ENCODE results near the gene VTI1A. TPM values are rescaled to one million over a fixed set of nuclear protein-coding genes. Genes with fewer than 3 reads are reported as not detected.

Gene VTI1A
- total RNA-seq, 6 donors from 2014 or later: 29.5 to 247 (median 43.0) TPM

DNA sequence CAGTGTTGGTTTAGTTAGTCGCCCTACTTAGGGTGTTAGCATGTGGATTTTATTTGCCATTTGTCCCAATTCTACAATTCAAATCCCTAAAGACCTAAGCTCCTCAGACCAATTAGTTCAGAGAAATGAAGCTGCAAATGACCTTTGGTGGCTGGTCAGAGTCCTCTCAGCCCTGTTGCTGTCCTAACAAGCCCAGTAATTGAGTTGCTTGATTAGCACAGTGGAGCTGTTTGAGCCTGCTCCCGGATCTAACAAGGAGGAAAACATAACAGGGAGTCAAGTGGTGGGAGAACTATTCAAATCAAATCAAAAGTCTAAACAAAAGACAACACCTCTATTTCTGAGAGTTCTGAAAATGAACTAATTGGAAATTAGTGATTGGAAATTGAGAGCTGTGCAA lies 22.4 kb upstream of the VTI1A start:
- H3K9me3 ChIP-seq: no peaks in the 10 kb centered on the region
- ATAC-seq (ENCODE audit: low FRiP score in 2 of 2) (no peak), DNase-seq (no peak)
- 68 to 82% methylated on average over 2 of the region's 2 CpGs for whole genome bisulfite sequencing, 2 donors
- no peaks in the 10 kb centered on the region for H3K4me1 ChIP-seq
- no peaks in the 10 kb centered on the region for H3K27me3 ChIP-seq
- no peak overlapping the region for H3K4me3 ChIP-seq
- H3K27ac ChIP-seq: no peak overlapping the region
- H3K36me3 ChIP-seq: peaks cover 12 to 86% (median 57%) of the 10 kb centered on the region in 4 donors
- no peak for TF ChIP-seq EP300 (IDR thresholded peaks at IDR 0.05)
- TF ChIP-seq POLR2A (IDR thresholded peaks at IDR 0.05): no peak
- TF ChIP-seq, protein P1, sequence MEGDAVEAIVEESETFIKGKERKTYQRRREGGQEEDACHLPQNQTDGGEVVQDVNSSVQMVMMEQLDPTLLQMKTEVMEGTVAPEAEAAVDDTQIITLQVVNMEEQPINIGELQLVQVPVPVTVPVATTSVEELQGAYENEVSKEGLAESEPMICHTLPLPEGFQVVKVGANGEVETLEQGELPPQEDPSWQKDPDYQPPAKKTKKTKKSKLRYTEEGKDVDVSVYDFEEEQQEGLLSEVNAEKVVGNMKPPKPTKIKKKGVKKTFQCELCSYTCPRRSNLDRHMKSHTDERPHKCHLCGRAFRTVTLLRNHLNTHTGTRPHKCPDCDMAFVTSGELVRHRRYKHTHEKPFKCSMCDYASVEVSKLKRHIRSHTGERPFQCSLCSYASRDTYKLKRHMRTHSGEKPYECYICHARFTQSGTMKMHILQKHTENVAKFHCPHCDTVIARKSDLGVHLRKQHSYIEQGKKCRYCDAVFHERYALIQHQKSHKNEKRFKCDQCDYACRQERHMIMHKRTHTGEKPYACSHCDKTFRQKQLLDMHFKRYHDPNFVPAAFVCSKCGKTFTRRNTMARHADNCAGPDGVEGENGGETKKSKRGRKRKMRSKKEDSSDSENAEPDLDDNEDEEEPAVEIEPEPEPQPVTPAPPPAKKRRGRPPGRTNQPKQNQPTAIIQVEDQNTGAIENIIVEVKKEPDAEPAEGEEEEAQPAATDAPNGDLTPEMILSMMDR (IDR thresholded peaks at IDR 0.05): no peak
- no peak for TF ChIP-seq POLR2AphosphoS5 (IDR thresholded peaks at IDR 0.05)

DNA sequence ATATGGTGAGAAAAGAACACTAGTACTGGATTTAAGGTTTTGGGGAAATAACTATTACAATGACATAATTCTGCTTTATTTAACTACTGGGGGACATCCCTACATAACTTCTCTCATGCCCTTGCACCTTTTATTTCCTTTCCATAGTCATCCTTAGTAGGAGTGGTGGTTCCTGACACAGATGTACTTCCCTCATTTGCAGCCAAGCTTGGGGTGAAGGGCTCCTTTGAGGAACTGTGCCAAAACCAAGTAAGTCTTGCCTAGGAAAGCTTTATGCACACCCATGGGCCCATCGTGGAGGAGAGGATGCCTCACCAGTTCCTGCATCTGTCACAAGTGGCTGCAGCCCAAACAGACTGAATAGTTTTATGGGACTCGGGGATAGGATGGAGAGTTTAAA lies 20.9 kb upstream of the VTI1A start:
- Histone ChIP-seq H3K9me3 (no peaks in the 10 kb centered on the region), H3K36me3 (peaks cover 12 to 93% (median 68%) of the 10 kb centered on the region in 4 donors), H3K4me3 (no peak overlapping the region), H3K4me1 (no peaks in the 10 kb centered on the region), H3K27me3 (no peaks in the 10 kb centered on the region), H3K27ac (no peak overlapping the region)
- DNase-seq (no peak), ATAC-seq (ENCODE audit: low FRiP score in 2 of 2) (no peak)
- TF ChIP-seq EP300 (IDR thresholded peaks at IDR 0.05) (no peak), POLR2A (IDR thresholded peaks at IDR 0.05) (no peak), POLR2AphosphoS5 (IDR thresholded peaks at IDR 0.05) (no peak)
- TF ChIP-seq, protein P1 (IDR thresholded peaks at IDR 0.05): no peak
- 74 to 79% methylated on average over 2 of the region's 2 CpGs for WGBS, 2 donors

DNA sequence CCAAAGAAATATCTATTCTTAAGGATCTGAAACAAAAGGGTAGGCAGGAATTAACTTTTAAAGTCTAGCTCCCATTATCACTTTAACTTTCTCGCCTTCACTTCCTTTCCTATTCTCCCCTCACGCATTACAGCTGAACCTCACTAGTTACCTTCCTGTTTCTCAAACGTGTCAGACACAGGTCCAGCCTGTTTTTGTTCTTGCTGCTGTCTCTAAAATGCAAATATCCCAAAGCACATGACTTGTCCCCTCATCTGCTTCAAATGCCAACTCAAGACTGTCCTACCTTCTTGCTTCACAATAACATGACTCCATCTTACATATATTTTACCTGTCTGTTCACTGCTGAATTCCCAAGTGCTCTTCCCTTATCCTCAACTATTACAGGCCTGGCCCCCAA lies 17.9 kb upstream of the VTI1A start:
- 65 to 69% methylated on average over 3 of the region's 3 CpGs for WGBS, 2 donors
- ATAC-seq (ENCODE audit: low FRiP score in 2 of 2): no peak
- TF ChIP-seq, protein P1 (IDR thresholded peaks at IDR 0.05): no peak
- TF ChIP-seq EP300 (IDR thresholded peaks at IDR 0.05) (no peak), POLR2AphosphoS5 (IDR thresholded peaks at IDR 0.05) (no peak), POLR2A (IDR thresholded peaks at IDR 0.05) (no peak)

DNA sequence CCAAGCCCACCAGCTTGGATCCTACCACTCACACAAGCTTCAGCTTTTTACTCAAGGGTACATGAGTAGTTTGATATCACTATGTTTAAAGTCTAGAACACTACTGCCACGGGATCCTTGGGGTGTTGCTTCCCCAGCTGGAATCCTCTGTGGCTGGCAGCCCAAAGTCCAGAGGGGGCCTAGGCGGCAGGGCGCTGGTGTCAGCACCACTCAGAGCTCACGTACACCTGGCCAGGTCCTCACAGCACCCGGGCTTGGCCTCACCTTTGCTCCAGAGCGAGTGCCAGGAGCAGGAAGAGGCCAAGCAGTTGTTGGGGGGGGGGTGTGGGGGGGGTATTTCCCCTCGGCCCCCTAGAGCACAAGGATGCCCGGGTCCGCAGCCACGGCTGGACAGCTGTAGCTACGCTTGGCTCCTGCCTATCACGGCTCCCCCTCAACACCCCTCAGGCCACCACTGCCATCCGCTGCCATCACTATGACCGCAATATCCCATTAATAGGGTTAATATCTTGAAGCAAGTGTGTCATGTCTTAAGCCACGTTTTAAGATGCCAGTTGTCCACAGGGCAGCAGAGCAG lies 17.3 kb upstream of the VTI1A start:
- Histone ChIP-seq H3K9me3 (no peaks in the 10 kb centered on the region), H3K4me3 (no peak overlapping the region), H3K27ac (no peak overlapping the region), H3K4me1 (no peaks in the 10 kb centered on the region), H3K36me3 (peaks cover 7 to 98% (median 57%) of the 10 kb centered on the region in 4 donors), H3K27me3 (no peaks in the 10 kb centered on the region)
- 81 to 84% methylated on average over 13 to 14 of the region's 15 CpGs for WGBS, 2 donors
- DNase-seq (peak in 1 of 2 donors; percentile 45), ATAC-seq (ENCODE audit: low FRiP score in 2 of 2) (peak in 1 of 2 donors; percentile 30)
- TF ChIP-seq POLR2AphosphoS5 (IDR thresholded peaks at IDR 0.05) (no peak), EP300 (IDR thresholded peaks at IDR 0.05) (no peak), POLR2A (IDR thresholded peaks at IDR 0.05) (no peak)
- TF ChIP-seq, protein P1 (IDR thresholded peaks at IDR 0.05): no peak

More for the DNA sequence above, 17.9 kb upstream of the VTI1A start:
- H3K4me3 ChIP-seq: no peak overlapping the region
- H3K4me1 ChIP-seq: no peaks in the 10 kb centered on the region
- peaks cover 7 to 98% (median 59%) of the 10 kb centered on the region in 4 donors for H3K36me3 ChIP-seq
- H3K9me3 ChIP-seq: no peaks in the 10 kb centered on the region
- no peaks in the 10 kb centered on the region for H3K27me3 ChIP-seq
- no peak overlapping the region for H3K27ac ChIP-seq
- DNase-seq: no peak

DNA sequence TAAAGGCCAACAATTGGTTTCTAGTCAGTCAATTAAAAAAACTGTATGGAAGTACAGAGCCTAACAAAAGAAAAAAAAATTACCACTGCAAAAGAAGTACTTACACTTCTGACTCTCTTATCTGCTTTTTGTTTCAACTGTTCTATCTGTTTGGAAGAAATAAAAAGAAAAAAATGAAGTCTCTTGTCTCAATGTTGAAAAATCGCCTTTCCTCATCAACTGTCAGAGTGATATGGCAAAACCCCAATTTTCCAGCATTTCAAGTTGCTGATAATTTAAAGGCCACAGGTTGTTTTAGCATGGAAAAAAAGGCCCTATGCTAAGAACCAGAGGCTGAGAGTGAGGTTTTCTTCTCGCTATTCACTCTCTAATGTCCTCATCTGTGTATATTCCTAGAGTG lies 13.9 kb upstream of the VTI1A start:
- H3K4me3 ChIP-seq: no peak overlapping the region
- no peaks in the 10 kb centered on the region for H3K9me3 ChIP-seq
- DNase-seq: no peak
- no peak overlapping the region for H3K27ac ChIP-seq
- H3K4me1 ChIP-seq: no peaks in the 10 kb centered on the region
- no peaks in the 10 kb centered on the region for H3K27me3 ChIP-seq
- ATAC-seq (ENCODE audit: low FRiP score in 2 of 2): no peak
- H3K36me3 ChIP-seq: peaks cover 12 to 94% (median 57%) of the 10 kb centered on the region in 4 donors
- TF ChIP-seq, protein P1 (IDR thresholded peaks at IDR 0.05): no peak
- TF ChIP-seq EP300 (IDR thresholded peaks at IDR 0.05) (no peak), POLR2A (IDR thresholded peaks at IDR 0.05) (no peak), POLR2AphosphoS5 (IDR thresholded peaks at IDR 0.05) (no peak)
- WGBS, 2 donors: 94 to 98% methylated on average over 2 of the region's 2 CpGs

Measured in upper lobe of left lung (tissue), 6 donors.